Measurements from ENCODE around the gene VSIR.

VSIR gene

DNA sequence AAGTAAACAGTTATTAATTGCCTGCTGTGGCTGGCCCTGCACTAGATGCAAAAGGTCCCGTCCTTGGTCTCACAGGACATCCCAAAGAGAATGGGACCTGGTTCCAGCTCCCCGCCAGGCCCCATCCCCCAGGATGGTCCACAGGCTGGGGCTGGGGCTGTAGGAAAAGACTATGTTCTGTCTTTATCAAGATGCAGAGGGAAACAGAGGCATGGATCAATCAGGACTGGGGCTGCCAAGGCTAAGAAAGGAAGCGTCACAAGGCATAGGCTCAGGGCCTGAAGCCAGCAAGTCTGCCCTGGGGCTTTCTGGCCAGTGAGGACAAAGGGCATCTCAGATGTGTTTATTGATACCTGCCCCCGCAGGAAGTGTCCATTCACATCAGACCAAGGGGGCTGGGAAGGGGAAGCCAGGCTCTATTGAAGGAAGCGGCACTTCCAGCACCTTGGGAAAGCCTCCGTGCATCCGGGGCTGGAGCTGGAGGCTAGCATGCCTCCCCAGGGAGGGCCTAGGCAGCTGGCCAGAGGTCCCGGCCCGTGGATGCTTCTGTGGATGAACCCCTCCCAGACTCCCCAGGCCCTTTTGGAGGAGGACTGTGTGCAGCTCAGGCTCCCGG is 5.8 kb downstream of the VSIR start:
- H3K79me2 ChIP-seq (ENCODE audit: low read length), result no peaks in the 10 kb centered on the region
- no peaks in the 10 kb centered on the region for H3K27me3 ChIP-seq (ENCODE audit: low read depth, low read length)
- no peak overlapping the region for H3K4me3 ChIP-seq (ENCODE audit: low read length)
- H3K4me2 ChIP-seq (ENCODE audit: low read length), result no peak overlapping the region
- no peaks in the 10 kb centered on the region for H4K20me1 ChIP-seq (ENCODE audit: insufficient read depth, low read length)
- no peak overlapping the region for H3K27ac ChIP-seq (ENCODE audit: low read length)
- H3K4me1 ChIP-seq (ENCODE audit: low read length), result peaks cover 17% of the 10 kb centered on the region
- no peak overlapping the region for H3K9ac ChIP-seq (ENCODE audit: low read length)
- TF ChIP-seq, protein P1, sequence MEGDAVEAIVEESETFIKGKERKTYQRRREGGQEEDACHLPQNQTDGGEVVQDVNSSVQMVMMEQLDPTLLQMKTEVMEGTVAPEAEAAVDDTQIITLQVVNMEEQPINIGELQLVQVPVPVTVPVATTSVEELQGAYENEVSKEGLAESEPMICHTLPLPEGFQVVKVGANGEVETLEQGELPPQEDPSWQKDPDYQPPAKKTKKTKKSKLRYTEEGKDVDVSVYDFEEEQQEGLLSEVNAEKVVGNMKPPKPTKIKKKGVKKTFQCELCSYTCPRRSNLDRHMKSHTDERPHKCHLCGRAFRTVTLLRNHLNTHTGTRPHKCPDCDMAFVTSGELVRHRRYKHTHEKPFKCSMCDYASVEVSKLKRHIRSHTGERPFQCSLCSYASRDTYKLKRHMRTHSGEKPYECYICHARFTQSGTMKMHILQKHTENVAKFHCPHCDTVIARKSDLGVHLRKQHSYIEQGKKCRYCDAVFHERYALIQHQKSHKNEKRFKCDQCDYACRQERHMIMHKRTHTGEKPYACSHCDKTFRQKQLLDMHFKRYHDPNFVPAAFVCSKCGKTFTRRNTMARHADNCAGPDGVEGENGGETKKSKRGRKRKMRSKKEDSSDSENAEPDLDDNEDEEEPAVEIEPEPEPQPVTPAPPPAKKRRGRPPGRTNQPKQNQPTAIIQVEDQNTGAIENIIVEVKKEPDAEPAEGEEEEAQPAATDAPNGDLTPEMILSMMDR (IDR thresholded peaks at IDR 0.05; ENCODE audit: low read depth, low read length), result no peak
- no peak for TF ChIP-seq EZH2phosphoT487 (IDR thresholded peaks at IDR 0.05; ENCODE audit: low read depth)
- H3K36me3 ChIP-seq (replicated peaks; ENCODE audit: low read depth, low read length), result no peaks in the 10 kb centered on the region
- no peak overlapping the region for H2AFZ ChIP-seq (ENCODE audit: low read depth, low read length)
- no peaks in the 10 kb centered on the region for H3K9me3 ChIP-seq (ENCODE audit: insufficient read depth, low read length)

GRCh38 chr10:71766717-71767419 is 6.5 kb downstream of the VSIR start:
- Histone ChIP-seq H3K27ac (ENCODE audit: low read length) (no peak overlapping the region), H4K20me1 (ENCODE audit: insufficient read depth, low read length) (no peaks in the 10 kb centered on the region), H3K79me2 (ENCODE audit: low read length) (no peaks in the 10 kb centered on the region), H3K27me3 (ENCODE audit: low read depth, low read length) (no peaks in the 10 kb centered on the region), H2AFZ (ENCODE audit: low read depth, low read length) (no peak overlapping the region), H3K9ac (ENCODE audit: low read length) (no peak overlapping the region), H3K4me1 (ENCODE audit: low read length) (peaks cover 17% of the 10 kb centered on the region), H3K36me3 (replicated peaks; ENCODE audit: low read depth, low read length) (no peaks in the 10 kb centered on the region), H3K4me2 (ENCODE audit: low read length) (no peak overlapping the region), H3K4me3 (ENCODE audit: low read length) (no peak overlapping the region), H3K9me3 (ENCODE audit: insufficient read depth, low read length) (no peaks in the 10 kb centered on the region)
- TF ChIP-seq, protein P1 (IDR thresholded peaks at IDR 0.05; ENCODE audit: low read depth, low read length), result no peak
- TF ChIP-seq EZH2phosphoT487 (IDR thresholded peaks at IDR 0.05; ENCODE audit: low read depth), result no peak

GRCh38 chr10:71765906-71766716 is 7.2 kb downstream of the VSIR start:
- no peak for TF ChIP-seq EZH2phosphoT487 (IDR thresholded peaks at IDR 0.05; ENCODE audit: low read depth)
- TF ChIP-seq, protein P1 (IDR thresholded peaks at IDR 0.05; ENCODE audit: low read depth, low read length), result no peak

More at GRCh38 chr10:71765906-71766716, 7.2 kb downstream of the VSIR start:
- Histone ChIP-seq H3K4me3 (ENCODE audit: low read length) (no peak overlapping the region), H3K36me3 (replicated peaks; ENCODE audit: low read depth, low read length) (no peaks in the 10 kb centered on the region), H3K4me1 (ENCODE audit: low read length) (peaks cover 17% of the 10 kb centered on the region), H3K27ac (ENCODE audit: low read length) (no peak overlapping the region), H3K9me3 (ENCODE audit: insufficient read depth, low read length) (no peaks in the 10 kb centered on the region), H2AFZ (ENCODE audit: low read depth, low read length) (no peak overlapping the region), H3K9ac (ENCODE audit: low read length) (no peak overlapping the region), H3K27me3 (ENCODE audit: low read depth, low read length) (no peaks in the 10 kb centered on the region), H4K20me1 (ENCODE audit: insufficient read depth, low read length) (no peaks in the 10 kb centered on the region), H3K4me2 (ENCODE audit: low read length) (no peak overlapping the region), H3K79me2 (ENCODE audit: low read length) (no peaks in the 10 kb centered on the region)
